Ovary (tissue), 3 donors: ENCODE data around the gene SCG2.

ENCODE experiments used
- EP300 ChIP-seq: sonication (generic); formaldehyde crosslinking; IDR thresholded peaks from one replicate; pipeline ENCODE4 v1.6.1; 2017; ENCODE audit warnings: antibody characterized with exemption
- POLR2A ChIP-seq: fragments of 450-650 bp; IDR thresholded peaks from one replicate; pipeline ENCODE4 v1.6.1; 2017; ENCODE audit warnings: antibody characterized with exemption, mild to moderate bottlenecking, moderate library complexity
- TF ChIP-seq, protein P1 (sequence below), 3 donors: fragments of 450-650 bp in 2 of 3; fragments of 200-600 bp in 1 of 3; IDR thresholded peaks; one replicate each; pipeline versions ENCODE4 v1.5.1 to v1.8.0; 2016 to 2022; ENCODE audit warnings: antibody characterized with exemption in 3 of 3, mild to moderate bottlenecking in 1 of 3
- donor health status: DM: no; HTN: no; CAD: no.

DNA sequence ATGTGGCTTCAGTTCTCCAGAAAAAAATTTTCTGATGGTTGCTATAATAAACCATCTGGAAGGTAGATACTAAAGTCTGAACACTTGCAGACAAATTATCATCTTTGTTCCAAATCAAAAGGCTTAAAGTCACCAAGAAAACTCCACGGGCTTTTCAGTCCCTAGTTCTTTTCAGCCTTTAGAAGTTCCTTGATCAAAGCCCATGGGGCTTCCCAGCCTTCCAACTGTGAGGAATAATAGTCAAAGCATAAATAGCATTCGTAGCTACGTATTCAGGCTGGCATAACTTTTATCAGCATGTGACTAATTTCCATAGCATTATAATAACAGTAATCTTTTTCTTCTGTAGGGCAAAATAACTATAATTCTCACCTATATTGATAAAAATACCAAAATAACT is 13.9 kb downstream of the SCG2 start:
- TF ChIP-seq, protein P1, sequence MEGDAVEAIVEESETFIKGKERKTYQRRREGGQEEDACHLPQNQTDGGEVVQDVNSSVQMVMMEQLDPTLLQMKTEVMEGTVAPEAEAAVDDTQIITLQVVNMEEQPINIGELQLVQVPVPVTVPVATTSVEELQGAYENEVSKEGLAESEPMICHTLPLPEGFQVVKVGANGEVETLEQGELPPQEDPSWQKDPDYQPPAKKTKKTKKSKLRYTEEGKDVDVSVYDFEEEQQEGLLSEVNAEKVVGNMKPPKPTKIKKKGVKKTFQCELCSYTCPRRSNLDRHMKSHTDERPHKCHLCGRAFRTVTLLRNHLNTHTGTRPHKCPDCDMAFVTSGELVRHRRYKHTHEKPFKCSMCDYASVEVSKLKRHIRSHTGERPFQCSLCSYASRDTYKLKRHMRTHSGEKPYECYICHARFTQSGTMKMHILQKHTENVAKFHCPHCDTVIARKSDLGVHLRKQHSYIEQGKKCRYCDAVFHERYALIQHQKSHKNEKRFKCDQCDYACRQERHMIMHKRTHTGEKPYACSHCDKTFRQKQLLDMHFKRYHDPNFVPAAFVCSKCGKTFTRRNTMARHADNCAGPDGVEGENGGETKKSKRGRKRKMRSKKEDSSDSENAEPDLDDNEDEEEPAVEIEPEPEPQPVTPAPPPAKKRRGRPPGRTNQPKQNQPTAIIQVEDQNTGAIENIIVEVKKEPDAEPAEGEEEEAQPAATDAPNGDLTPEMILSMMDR (IDR thresholded peaks at IDR 0.05) = no peak
- no peak for TF ChIP-seq POLR2A
- no peak for TF ChIP-seq EP300
